ENCODE data around the gene DDX59. TPM values are rescaled to one million over a fixed set of nuclear protein-coding genes. Genes with fewer than 3 reads are reported as not detected.

The DDX59 gene
- total RNA-seq, 1 experiment from 2014 or later, result 16.0 TPM

DNA sequence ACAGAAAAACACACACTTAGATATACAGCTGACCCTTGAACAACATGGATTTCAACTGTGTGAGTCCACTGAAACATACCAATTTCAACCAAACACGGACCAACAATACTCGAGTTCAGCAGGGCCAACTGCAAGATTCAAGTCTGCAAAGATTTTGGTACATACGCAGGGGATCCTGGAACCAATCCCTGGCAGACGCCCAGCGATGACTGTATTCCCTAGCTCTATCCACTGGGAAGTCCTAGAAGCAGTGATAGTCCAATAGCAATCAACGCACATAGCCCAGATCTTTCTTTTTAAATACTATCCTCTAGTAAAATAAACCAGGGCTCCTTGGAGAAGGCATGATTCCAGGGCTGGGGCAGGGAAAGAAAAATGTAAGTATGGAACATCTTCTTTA lies 9.0 kb downstream of the DDX59 start:
- ATAC-seq (no peak), DNase-seq (ENCODE audit: low read depth, low spot score) (no peak)
- Histone ChIP-seq H3K4me2 (ENCODE audit: low read length) (no peak overlapping the region), H3K9me3 (ENCODE audit: control insufficient read depth in 1 of 2, insufficient read depth in 1 of 2, low read depth in 1 of 2, low read length in 2 of 2) (no peaks in the 10 kb centered on the region), H4K20me1 (ENCODE audit: insufficient read depth) (no peaks in the 10 kb centered on the region), H3K9ac (ENCODE audit: low read length) (no peak overlapping the region), H3K27ac (ENCODE audit: low read depth, low read length) (no peak overlapping the region), H3K79me2 (ENCODE audit: insufficient read depth, low read length) (no peaks in the 10 kb centered on the region), H2AFZ (ENCODE audit: low read depth, low read length, poor library complexity, severe bottlenecking) (no peak overlapping the region), H3K4me1 (ENCODE audit: control insufficient read depth in 1 of 2, insufficient read depth in 2 of 2, low read length in 2 of 2) (peaks cover 13 to 27% of the 10 kb centered on the region in 2 experiments), H3K36me3 (ENCODE audit: control insufficient read depth in 1 of 2, insufficient read depth in 2 of 2, low read length in 2 of 2) (peaks cover 0 to 7% of the 10 kb centered on the region in 2 experiments; a peak in 1 of 4 replicates), H3K9me2 (ENCODE audit: insufficient read depth) (no peaks in the 10 kb centered on the region), H3K27me3 (ENCODE audit: insufficient read depth, low read length) (no peaks in the 10 kb centered on the region), H3K4me3 (replicated peaks in 1 of 2; ENCODE audit: low read depth in 1 of 2, low read length in 2 of 2) (no peak overlapping the region)
- ChIA-PET POLR2A (interaction anchor here (1.1 kb wide), 1 partner anchor 9 kb away, joined by 4 read pairs; the partner anchor contains the start of gene DDX59), CTCF (no interaction called here), RAD21 (ENCODE audit: low non-redundant PET in 1 of 2, low total read pairs in 2 of 2, uncharacterized antibody in 2 of 2, unreplicated experiment in 2 of 2) (no interaction called here)
- intact Hi-C loops (cut with micrococcal nuclease), result no loop called here
- TF ChIP-seq POLR2A (IDR thresholded peaks at IDR 0.05; ENCODE audit: borderline replicate concordance, extremely low read depth, insufficient read depth, insufficient read length) (no peak), RAD21 (IDR thresholded peaks at IDR 0.05; ENCODE audit: low read depth) (no peak)
- BruUV-seq (replicated peaks), result no TSS peak

GRCh38 chr1:200659269-200659668 lies 10.4 kb downstream of the DDX59 start:
- ChIA-PET CTCF (no interaction called here), POLR2A (interaction anchor here (1.3 kb wide), 1 partner anchor 9 kb away, joined by 3 read pairs; no protein-coding TSS in a partner anchor), RAD21 (ENCODE audit: low non-redundant PET in 1 of 2, low total read pairs in 2 of 2, uncharacterized antibody in 2 of 2, unreplicated experiment in 2 of 2) (no interaction called here)
- Histone ChIP-seq H3K9ac (ENCODE audit: low read length) (peak overlapping the region; percentile 57), H4K20me1 (ENCODE audit: insufficient read depth) (no peaks in the 10 kb centered on the region), H2AFZ (ENCODE audit: low read depth, low read length, poor library complexity, severe bottlenecking) (no peak overlapping the region), H3K27me3 (ENCODE audit: insufficient read depth, low read length) (no peaks in the 10 kb centered on the region), H3K4me3 (replicated peaks in 1 of 2; ENCODE audit: low read depth in 1 of 2, low read length in 2 of 2) (peak overlapping the region in 1 of 2 experiments; percentile 14; a peak in 1 of 4 replicates), H3K4me2 (ENCODE audit: low read length) (peak overlapping the region; percentile 59), H3K27ac (ENCODE audit: low read depth, low read length) (peak overlapping the region; percentile 45; the same call in 1 of the 2 replicates), H3K79me2 (ENCODE audit: insufficient read depth, low read length) (no peaks in the 10 kb centered on the region), H3K9me2 (ENCODE audit: insufficient read depth) (no peaks in the 10 kb centered on the region), H3K36me3 (ENCODE audit: control insufficient read depth in 1 of 2, insufficient read depth in 2 of 2, low read length in 2 of 2) (peaks cover 0 to 7% of the 10 kb centered on the region in 2 experiments; a peak in 1 of 4 replicates), H3K9me3 (ENCODE audit: control insufficient read depth in 1 of 2, insufficient read depth in 1 of 2, low read depth in 1 of 2, low read length in 2 of 2) (no peaks in the 10 kb centered on the region), H3K4me1 (ENCODE audit: control insufficient read depth in 1 of 2, insufficient read depth in 2 of 2, low read length in 2 of 2) (peaks cover 19 to 39% of the 10 kb centered on the region in 2 experiments)
- peak; percentile 63 for DNase-seq (ENCODE audit: low read depth, low spot score)
- ATAC-seq, result peak; percentile 95
- BruUV-seq (replicated peaks), result no TSS peak
- peak; percentile 63 for TF ChIP-seq JUND (IDR thresholded peaks at IDR 0.05)
- TF ChIP-seq SP1 (IDR thresholded peaks at IDR 0.05; ENCODE audit: low read depth), result peak; percentile 60
- peak; percentile 54; the same call in 1 of the 2 replicates for TF ChIP-seq CBX3 (IDR thresholded peaks at IDR 0.05; ENCODE audit: low read depth)
- no peak for TF ChIP-seq ZFX (IDR thresholded peaks at IDR 0.05)
- TF ChIP-seq FOSL1 (IDR thresholded peaks at IDR 0.05; ENCODE audit: low read depth), result peak; percentile 53; the same call in 1 of the 2 replicates
- intact Hi-C loops (cut with micrococcal nuclease), result no loop called here
